Ascending aorta (tissue), 2 donors: ENCODE data around the gene MINDY2. TPM values are rescaled to one million over a fixed set of nuclear protein-coding genes. Genes with fewer than 3 reads are reported as not detected.
A peak's percentile ranks its signal among the peaks of the same experiment; 100 is the strongest.

Experiments
- DNase-seq, 2 donors: peaks; one replicate each; pipeline ENCODE4 v3.0.0-alpha.2; 2019; ENCODE audit warnings: low spot score in 2 of 2
- H3K27ac ChIP-seq, 2 donors: fragments of 200-600 bp; sonication (generic); one replicate each; pipeline ENCODE4 v1.5.1; 2016 to 2017; ENCODE audit warnings: mild to moderate bottlenecking in 1 of 2
- H3K27me3 ChIP-seq: fragments of 200-600 bp; sonication (generic); one replicate; pipeline ENCODE4 v1.5.1; 2017
- H3K36me3 ChIP-seq, 2 donors: fragments of 200-600 bp; sonication (generic); one replicate each; pipeline ENCODE4 v1.5.1; 2016
- H3K4me1 ChIP-seq, 2 donors: fragments of 200-600 bp; sonication (generic); one replicate each; pipeline ENCODE4 v1.5.1; 2016 to 2017; ENCODE audit warnings: mild to moderate bottlenecking in 1 of 2
- H3K4me3 ChIP-seq, 2 donors: fragments of 200-600 bp; sonication (generic); one replicate each; pipeline ENCODE4 v1.5.1; 2016 to 2017; ENCODE audit warnings: mild to moderate bottlenecking in 1 of 2
- H3K9me3 ChIP-seq, 2 donors: fragments of 200-600 bp; sonication (generic); one replicate each; pipeline ENCODE4 v1.5.1; 2016
- CTCF ChIP-seq, 3 experiments: fragments of 200-600 bp in 2 of 3; fragments of 450-650 bp in 1 of 3; sonication (generic) in 2 of 3; IDR thresholded peaks; one replicate each; pipeline ENCODE4 v1.5.1; 2016 to 2019; ENCODE audit warnings: antibody characterized with exemption in 3 of 3, mild to moderate bottlenecking in 1 of 3, moderate library complexity in 1 of 3
- intact Hi-C: fragments of 100-400 bp; cut with DNase I; formaldehyde crosslinking; loops from one replicate; pipeline ENCODE4 v1.15.1; 2023
- total RNA-seq: library from RNA; depleted of rRNA; stranded (reverse); fragments of >200 nt; gene quantifications from one replicate; pipeline ENCODE4 v1.1.0, GENCODE V29; 2016

MINDY2 gene
- total RNA-seq, 1 donor from 2014 or later, result 10.4 TPM

GRCh38 chr15:58732625-58733363 is 38.3 kb upstream of the MINDY2 start:
- intact Hi-C loops, result no loop called here
- no peak for DNase-seq
- Histone ChIP-seq H3K27ac (peak overlapping the region; percentile 6 to 31), H3K27me3 (no peaks in the 10 kb centered on the region), H3K4me1 (peaks cover 5 to 7% of the 10 kb centered on the region in 2 donors), H3K9me3 (no peaks in the 10 kb centered on the region), H3K4me3 (no peak overlapping the region), H3K36me3 (no peaks in the 10 kb centered on the region)
- no peak for TF ChIP-seq CTCF (IDR thresholded peaks at IDR 0.05)

GRCh38 chr15:58734859-58735258 is 36.2 kb upstream of the MINDY2 start:
- no peak for TF ChIP-seq CTCF (IDR thresholded peaks at IDR 0.05)
- Histone ChIP-seq H3K27ac (no peak overlapping the region), H3K36me3 (no peaks in the 10 kb centered on the region), H3K9me3 (no peaks in the 10 kb centered on the region), H3K27me3 (no peaks in the 10 kb centered on the region), H3K4me3 (no peak overlapping the region), H3K4me1 (peaks cover 7 to 12% of the 10 kb centered on the region in 2 donors)
- DNase-seq, result no peak
- intact Hi-C loops, result no loop called here

DNA sequence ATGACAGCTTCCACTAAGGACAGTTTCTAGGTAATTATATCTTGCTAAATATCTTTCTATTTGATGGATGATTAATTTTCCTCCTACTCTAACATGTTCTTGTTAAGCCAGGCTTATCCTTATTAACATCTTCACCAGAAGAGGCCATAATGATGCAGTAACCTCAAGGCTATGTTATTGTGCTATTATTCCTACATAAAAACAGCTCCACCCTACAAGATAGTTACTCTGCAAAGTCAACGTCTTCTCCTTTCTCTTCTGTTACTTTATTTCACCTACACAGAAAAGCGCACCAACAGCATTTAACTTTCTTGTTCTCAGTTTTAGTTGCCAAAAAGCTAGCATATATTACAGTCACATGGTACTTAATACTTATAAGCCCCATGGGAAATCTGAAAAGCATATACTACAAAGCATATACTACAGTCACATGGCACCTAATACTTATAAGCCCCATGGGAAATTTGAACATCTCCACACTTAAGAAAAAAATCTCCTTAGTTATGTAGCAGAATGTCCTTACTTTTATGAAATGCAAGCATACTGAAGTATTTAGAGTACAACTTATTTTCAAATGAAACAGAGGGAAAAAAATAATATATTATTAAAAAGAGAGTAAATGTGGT is 35.0 kb upstream of the MINDY2 start:
- intact Hi-C loops, result no loop called here
- no peak overlapping the region for H3K27ac ChIP-seq
- no peak for DNase-seq
- no peak overlapping the region for H3K4me3 ChIP-seq
- no peak for TF ChIP-seq CTCF (IDR thresholded peaks at IDR 0.05)
- no peaks in the 10 kb centered on the region for H3K27me3 ChIP-seq
- no peaks in the 10 kb centered on the region for H3K36me3 ChIP-seq
- H3K9me3 ChIP-seq, result no peaks in the 10 kb centered on the region
- H3K4me1 ChIP-seq, result peaks cover 7 to 16% of the 10 kb centered on the region in 2 donors

- H3K9me3 ChIP-seq, result no peaks in the 10 kb centered on the region
- no peak overlapping the region for H3K27ac ChIP-seq
- DNase-seq, result no peak
- no peaks in the 10 kb centered on the region for H3K36me3 ChIP-seq
- TF ChIP-seq CTCF (IDR thresholded peaks at IDR 0.05), result no peak
- intact Hi-C loops, result no loop called here
- H3K4me1 ChIP-seq, result peaks cover 1 to 15% of the 10 kb centered on the region in 2 donors
- H3K27me3 ChIP-seq, result no peaks in the 10 kb centered on the region
- no peak overlapping the region for H3K4me3 ChIP-seq
These were observed 33.8 kb upstream of the MINDY2 start for GRCh38 chr15:58737298-58737697.

- intact Hi-C loops, result no loop called here
- H3K27ac ChIP-seq, result no peak overlapping the region
These were observed 32.9 kb upstream of the MINDY2 start for GRCh38 chr15:58738046-58738707.

More at GRCh38 chr15:58738046-58738707, 32.9 kb upstream of the MINDY2 start:
- no peak for TF ChIP-seq CTCF (IDR thresholded peaks at IDR 0.05)
- DNase-seq, result no peak
- no peaks in the 10 kb centered on the region for H3K9me3 ChIP-seq
- no peaks in the 10 kb centered on the region for H3K36me3 ChIP-seq
- no peaks in the 10 kb centered on the region for H3K27me3 ChIP-seq
- H3K4me3 ChIP-seq, result no peak overlapping the region
- H3K4me1 ChIP-seq, result peaks cover 0 to 22% of the 10 kb centered on the region in 2 donors
